Activated CD8-positive, alpha-beta T cell treated with anti-CD3 and anti-CD28 coated beads for 36 hours (primary cell): ENCODE data around the gene B4GALNT3. TPM values are rescaled to one million over a fixed set of nuclear protein-coding genes. Genes with fewer than 3 reads are reported as not detected.

Experiments used
- ATAC-seq: fragments of 200-7000 bp; cut with Tn5 transposase; one replicate; pipeline ENCODE4 v1.10.0; 2021; ENCODE audit warnings: mild to moderate bottlenecking, moderate library complexity
- CTCF ChIA-PET: fragments of 350-600 bp; sonication (Branson Sonifier 250); formaldehyde crosslinking; loops from one replicate; lab custom pipeline; 2021; ENCODE audit warnings: antibody characterized with exemption; lab: Charles Lee
- POLR2A ChIA-PET: fragments of 350-600 bp; sonication (Branson Sonifier 250); formaldehyde crosslinking; loops from one replicate; lab custom pipeline; 2021; ENCODE audit warnings: antibody characterized with exemption; lab: Charles Lee
- DNase-seq: peaks from one replicate; pipeline ENCODE4 v3.0.0-alpha.2; 2020
- H3K27ac Mint-ChIP-seq: one replicate; pipeline ENCODE4 v1.8.0; 2021; ENCODE audit warnings: mild to moderate bottlenecking, mixed read lengths
- H3K27me3 Mint-ChIP-seq: one replicate; pipeline ENCODE4 v1.8.0; 2021; ENCODE audit warnings: mixed read lengths
- H3K36me3 Mint-ChIP-seq: one replicate; pipeline ENCODE4 v1.8.0; 2021; ENCODE audit warnings: low read depth, mixed read lengths
- H3K4me1 Mint-ChIP-seq: one replicate; pipeline ENCODE4 v1.8.0; 2021; ENCODE audit warnings: low read depth, mixed read lengths
- H3K4me3 Mint-ChIP-seq: one replicate; pipeline ENCODE4 v1.8.0; 2021; ENCODE audit warnings: mild to moderate bottlenecking, moderate library complexity, mixed read lengths
- H3K9me3 Mint-ChIP-seq: one replicate; pipeline ENCODE4 v1.8.0; 2021; ENCODE audit warnings: mixed read lengths
- CTCF ChIP-seq: fragments of 200-600 bp; IDR thresholded peaks from one replicate; pipeline ENCODE4 v1.8.0; 2022; ENCODE audit warnings: antibody characterized with exemption, mild to moderate bottlenecking
- intact Hi-C: fragments of 100-400 bp; cut with micrococcal nuclease; formaldehyde crosslinking; loops from one replicate; pipeline ENCODE4 v1.10.0; 2022
- total RNA-seq, 2 experiments: library from RNA; stranded (reverse); gene quantifications; one replicate each; pipeline ENCODE4 v1.2.3, GENCODE V29; 2021

Gene B4GALNT3
- total RNA-seq, 2 experiments from 2014 or later = 2.8 to 3.4 TPM

DNA sequence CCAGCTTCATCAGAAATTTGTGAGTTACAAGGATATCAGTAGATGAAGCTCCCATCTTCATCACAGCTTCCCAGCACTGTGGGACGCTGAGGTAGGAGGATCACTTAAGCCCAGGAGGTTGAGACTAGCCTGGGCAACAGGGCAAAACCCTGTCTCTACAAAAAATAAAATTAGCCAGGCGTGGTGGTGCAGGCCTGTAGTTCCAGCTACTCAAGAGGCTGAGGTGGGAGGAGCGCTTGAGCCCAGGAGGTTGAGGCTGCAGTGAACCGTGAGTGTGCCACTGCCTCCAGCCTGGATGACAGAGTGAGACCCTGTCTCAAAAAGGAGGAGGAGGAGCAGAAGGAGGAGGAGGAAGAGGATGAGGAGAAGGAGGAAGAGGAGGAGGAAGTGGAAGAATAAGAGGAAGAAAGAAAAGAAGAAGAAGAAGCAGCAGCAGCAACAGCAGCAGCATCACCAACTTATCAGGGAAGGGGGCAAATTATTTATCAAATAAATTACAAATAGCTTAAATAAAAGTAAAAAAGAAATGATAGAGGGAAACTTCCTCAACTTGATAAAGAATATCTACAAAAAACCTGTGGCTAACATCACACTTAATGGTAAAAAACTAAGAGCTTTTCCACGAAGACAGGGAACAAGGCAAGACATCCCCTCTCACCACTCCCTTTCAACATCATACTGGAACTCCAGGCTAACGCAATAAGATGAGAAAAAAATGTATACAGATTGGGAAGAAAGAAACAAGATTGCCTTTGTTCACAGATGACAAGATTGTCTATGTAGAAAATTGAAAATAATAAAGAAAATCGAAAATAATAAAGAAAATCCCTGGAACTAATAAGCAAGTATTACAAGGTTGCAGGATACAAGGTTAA, 133.9 kb downstream of the B4GALNT3 start:
- intact Hi-C loops = no loop called here

DNA sequence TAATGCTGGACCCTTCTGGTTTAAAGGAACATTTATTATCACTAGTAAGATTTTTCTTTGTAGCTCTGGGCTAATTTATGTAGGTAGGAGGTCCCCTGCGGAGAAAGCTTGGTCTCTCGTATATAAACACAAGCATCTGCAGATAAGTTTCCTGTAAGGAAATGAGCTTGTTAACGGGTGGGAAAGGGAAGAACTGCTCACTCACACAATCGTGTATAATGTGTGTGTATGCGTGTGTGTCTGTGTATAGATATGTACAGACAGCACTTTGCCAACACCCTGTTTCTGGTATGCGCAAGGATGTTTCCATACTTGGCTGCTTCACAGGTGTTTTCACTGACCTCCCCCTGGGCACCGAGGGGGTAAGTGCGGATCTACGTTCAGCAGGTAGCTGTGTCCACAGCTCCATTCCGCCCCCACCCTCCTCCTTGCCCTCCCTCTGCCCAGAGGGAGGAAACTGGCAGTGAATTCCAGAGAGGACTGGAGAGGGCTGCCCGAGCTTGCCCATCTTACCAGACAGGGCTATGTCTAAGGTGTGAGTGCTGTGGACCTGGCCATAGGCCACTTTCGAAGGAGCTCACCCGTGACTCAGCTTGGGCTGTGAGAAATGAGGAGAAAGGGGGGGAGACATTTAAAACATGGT, 138.3 kb downstream of the B4GALNT3 start:
- no peak for TF ChIP-seq CTCF
- Mint-ChIP-seq H3K9me3 (no peaks in the 10 kb centered on the region), H3K4me3 (no peak overlapping the region), H3K36me3 (no peaks in the 10 kb centered on the region), H3K4me1 (no peaks in the 10 kb centered on the region), H3K27me3 (no peaks in the 10 kb centered on the region), H3K27ac (no peak overlapping the region)
- no peak for ATAC-seq
- ChIA-PET POLR2A (no interaction called here), CTCF (interaction anchor here (0.6 to 2.1 kb wide), 7 partner anchors 12 to 985 kb away, joined by 3 to 9 read pairs (median 3); no protein-coding TSS in a partner anchor)
- intact Hi-C loops = no loop called here
- DNase-seq = no peak

More for the DNA sequence above, 133.9 kb downstream of the B4GALNT3 start:
- H3K27me3 Mint-ChIP-seq = no peaks in the 10 kb centered on the region
- no peak for ATAC-seq
- no peak overlapping the region for H3K27ac Mint-ChIP-seq
- ChIA-PET CTCF (interaction anchor here (0.8 kb wide), 1 partner anchor 221 kb away, joined by 3 read pairs; no protein-coding TSS in a partner anchor), POLR2A (interaction anchor here (1.4 kb wide), 1 partner anchor 9 kb away, joined by 4 read pairs; no protein-coding TSS in a partner anchor)
- TF ChIP-seq CTCF = no peak
- no peaks in the 10 kb centered on the region for H3K4me1 Mint-ChIP-seq
- no peaks in the 10 kb centered on the region for H3K9me3 Mint-ChIP-seq
- no peaks in the 10 kb centered on the region for H3K36me3 Mint-ChIP-seq
- DNase-seq = no peak
- no peak overlapping the region for H3K4me3 Mint-ChIP-seq

GRCh38 chr12:599756-600155, 140.0 kb downstream of the B4GALNT3 start:
- intact Hi-C loops = no loop called here
- Mint-ChIP-seq H3K4me1 (no peaks in the 10 kb centered on the region), H3K9me3 (no peaks in the 10 kb centered on the region), H3K27me3 (no peaks in the 10 kb centered on the region), H3K4me3 (no peak overlapping the region), H3K27ac (no peak overlapping the region), H3K36me3 (no peaks in the 10 kb centered on the region)
- no peak for TF ChIP-seq CTCF
- DNase-seq (no peak), ATAC-seq (no peak)
- ChIA-PET CTCF (interaction anchor here (1.2 kb wide), 1 partner anchor 8 kb away, joined by 3 read pairs; no protein-coding TSS in a partner anchor), POLR2A (interaction anchor here (0.5 to 1.1 kb wide), 3 partner anchors 129 to 349 kb away, joined by 3 read pairs; no protein-coding TSS in a partner anchor)

DNA sequence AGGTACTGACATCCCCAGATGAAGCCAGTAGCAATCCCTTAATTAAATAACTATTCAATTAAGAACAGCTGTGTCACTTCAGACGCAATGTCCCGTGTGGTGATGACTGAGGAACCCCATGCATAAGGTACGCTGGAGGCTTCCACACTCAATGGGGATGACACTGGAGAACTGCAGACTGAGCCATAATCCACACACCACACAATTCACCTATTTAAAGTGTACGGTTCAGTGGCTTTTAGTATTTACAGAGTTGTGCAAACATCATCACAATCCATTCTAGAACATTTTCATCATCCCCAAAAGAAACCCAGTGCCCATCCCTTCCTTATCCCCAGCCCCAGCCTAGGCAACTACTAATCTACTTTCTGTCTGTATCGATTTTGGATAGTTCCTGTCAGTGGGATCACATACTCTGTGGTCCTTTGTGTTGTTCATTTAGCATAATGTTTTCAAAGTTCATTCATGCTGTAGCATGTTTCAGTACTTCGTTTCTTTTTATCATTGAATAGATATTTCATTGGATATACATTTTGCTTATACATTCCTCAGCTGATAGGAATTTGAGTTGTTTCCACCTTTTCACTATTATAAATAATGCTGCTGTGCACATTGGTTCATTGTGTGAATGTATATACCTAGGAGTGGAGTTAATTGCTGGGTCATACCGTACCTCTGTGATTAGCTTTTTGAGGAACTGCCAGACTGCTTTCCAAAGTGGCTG, 142.4 kb downstream of the B4GALNT3 start:
- intact Hi-C loops = no loop called here
- no peak for TF ChIP-seq CTCF
- POLR2A ChIA-PET = interaction anchor here (1.1 kb wide), 1 partner anchor 8 kb away, joined by 4 read pairs; no protein-coding TSS in a partner anchor
- no peaks in the 10 kb centered on the region for H3K36me3 Mint-ChIP-seq
- ATAC-seq (no peak), DNase-seq (no peak)
- H3K4me1 Mint-ChIP-seq = no peaks in the 10 kb centered on the region
- no peaks in the 10 kb centered on the region for H3K9me3 Mint-ChIP-seq
- no peak overlapping the region for H3K4me3 Mint-ChIP-seq
- H3K27ac Mint-ChIP-seq = no peak overlapping the region
- no peaks in the 10 kb centered on the region for H3K27me3 Mint-ChIP-seq
- CTCF ChIA-PET = interaction anchor here (2.4 kb wide), 1 partner anchor 26 kb away, joined by 6 read pairs; no protein-coding TSS in a partner anchor
